ENCODE data around the gene TBC1D22A. TPM values are rescaled to one million over a fixed set of nuclear protein-coding genes. Genes with fewer than 3 reads are reported as not detected.

The TBC1D22A gene
- total RNA-seq, 1 donor from 2014 or later: 23.2 TPM

DNA sequence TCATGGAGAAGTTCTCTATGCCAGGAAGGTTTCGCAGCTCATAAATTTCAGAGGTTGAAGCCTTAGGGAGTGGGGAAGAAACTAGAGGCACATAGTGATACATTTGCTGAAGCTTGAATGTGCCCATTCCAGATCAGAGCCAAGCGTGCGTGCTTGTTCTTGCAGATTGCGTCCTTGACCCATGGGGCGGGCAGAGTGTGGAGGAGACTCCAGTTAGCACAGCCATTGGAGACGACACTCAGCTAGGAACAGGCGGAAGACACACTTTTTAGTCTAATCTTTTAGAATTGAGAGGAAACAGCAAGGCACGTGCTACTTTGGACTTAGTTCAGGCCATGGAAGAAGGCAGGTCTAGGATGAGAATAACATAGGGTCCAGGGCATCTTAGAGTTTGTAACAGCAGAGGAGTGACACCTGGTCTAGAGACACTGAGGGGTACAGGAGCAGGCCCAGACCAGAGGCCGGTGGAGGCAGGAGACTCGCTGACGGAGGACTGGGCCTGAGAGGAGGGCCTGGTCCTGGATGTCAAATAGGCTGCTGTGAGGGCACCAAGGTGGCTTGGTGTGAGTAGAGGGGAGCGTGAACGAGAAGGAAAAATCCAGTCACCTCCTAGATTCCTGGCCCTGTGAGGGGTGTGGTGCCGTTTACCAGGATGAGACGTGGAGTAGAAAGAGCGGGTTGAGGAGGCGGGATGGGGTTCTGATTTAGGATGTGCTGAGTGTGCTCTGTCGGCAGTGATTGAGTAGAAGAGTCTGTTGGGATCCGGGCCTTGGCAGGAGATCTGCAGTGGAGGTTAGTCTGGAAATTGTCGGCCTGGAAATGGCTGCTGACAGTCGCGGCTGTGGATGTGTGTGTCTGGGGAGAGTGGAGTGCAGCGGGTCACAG lies 154.7 kb downstream of the TBC1D22A start:
- Mint-ChIP-seq H3K27me3 (no peaks in the 10 kb centered on the region), H3K4me1 (ENCODE audit: low read depth) (peaks cover 2% of the 10 kb centered on the region), H3K27ac (peak overlapping the region; percentile 54), H3K4me3 (ENCODE audit: low read depth) (no peak overlapping the region), H3K9me3 (ENCODE audit: low read depth) (peaks cover 10% of the 10 kb centered on the region), H3K36me3 (ENCODE audit: insufficient read depth) (peaks cover 13% of the 10 kb centered on the region)
- DNase-seq (ENCODE audit: low spot score, unreplicated experiment): no peak
- TF ChIP-seq CTCF (IDR thresholded peaks at IDR 0.05; ENCODE audit: unreplicated experiment): no peak

DNA sequence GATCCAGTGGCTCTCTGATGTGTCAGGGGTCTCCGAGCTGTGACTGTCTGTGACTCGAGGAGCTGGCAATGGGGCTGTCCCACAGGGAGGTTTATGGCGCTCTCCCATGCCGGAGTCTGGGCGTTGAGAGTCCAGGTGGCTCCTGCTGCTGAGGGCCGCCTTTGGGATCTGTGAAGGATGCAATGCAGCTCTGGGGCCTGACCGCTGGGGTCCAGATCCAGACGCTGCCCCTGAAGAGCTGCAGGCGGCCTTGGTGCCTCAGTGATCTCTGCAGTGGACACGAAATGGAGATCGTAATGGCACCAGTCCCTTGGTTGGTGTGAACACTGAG lies 155.3 kb downstream of the TBC1D22A start:
- Mint-ChIP-seq H3K4me3 (ENCODE audit: low read depth) (no peak overlapping the region), H3K27me3 (no peaks in the 10 kb centered on the region), H3K27ac (no peak overlapping the region), H3K9me3 (ENCODE audit: low read depth) (peaks cover 16% of the 10 kb centered on the region), H3K4me1 (ENCODE audit: low read depth) (peaks cover 2% of the 10 kb centered on the region), H3K36me3 (ENCODE audit: insufficient read depth) (peaks cover 15% of the 10 kb centered on the region)
- no peak for TF ChIP-seq CTCF (IDR thresholded peaks at IDR 0.05; ENCODE audit: unreplicated experiment)
- no peak for DNase-seq (ENCODE audit: low spot score, unreplicated experiment)

DNA sequence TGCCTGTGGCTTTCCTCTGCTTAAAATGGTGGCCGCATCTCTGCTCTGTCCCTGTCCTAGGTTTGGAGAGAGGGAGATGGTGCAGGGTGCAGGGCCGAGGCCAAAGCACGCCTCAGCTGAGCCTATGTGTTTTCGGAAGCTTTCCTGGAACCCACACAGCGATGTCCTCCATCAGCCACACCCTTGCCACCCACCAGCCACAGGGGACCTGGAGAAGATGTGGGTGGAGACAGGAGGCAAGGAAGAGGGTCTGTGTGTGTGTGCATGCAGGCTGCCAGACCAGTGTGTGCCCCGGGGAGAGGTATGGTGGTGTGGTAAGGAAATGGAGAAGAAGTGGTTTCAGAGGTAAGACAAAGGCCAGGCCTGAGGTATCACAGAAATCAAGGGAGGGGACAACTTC lies 155.7 kb downstream of the TBC1D22A start:
- Mint-ChIP-seq H3K36me3 (ENCODE audit: insufficient read depth) (peaks cover 16% of the 10 kb centered on the region), H3K27me3 (no peaks in the 10 kb centered on the region), H3K27ac (no peak overlapping the region), H3K4me1 (ENCODE audit: low read depth) (peaks cover 1% of the 10 kb centered on the region), H3K4me3 (ENCODE audit: low read depth) (no peak overlapping the region), H3K9me3 (ENCODE audit: low read depth) (peaks cover 18% of the 10 kb centered on the region)
- TF ChIP-seq CTCF (IDR thresholded peaks at IDR 0.05; ENCODE audit: unreplicated experiment): no peak
- no peak for DNase-seq (ENCODE audit: low spot score, unreplicated experiment)

DNA sequence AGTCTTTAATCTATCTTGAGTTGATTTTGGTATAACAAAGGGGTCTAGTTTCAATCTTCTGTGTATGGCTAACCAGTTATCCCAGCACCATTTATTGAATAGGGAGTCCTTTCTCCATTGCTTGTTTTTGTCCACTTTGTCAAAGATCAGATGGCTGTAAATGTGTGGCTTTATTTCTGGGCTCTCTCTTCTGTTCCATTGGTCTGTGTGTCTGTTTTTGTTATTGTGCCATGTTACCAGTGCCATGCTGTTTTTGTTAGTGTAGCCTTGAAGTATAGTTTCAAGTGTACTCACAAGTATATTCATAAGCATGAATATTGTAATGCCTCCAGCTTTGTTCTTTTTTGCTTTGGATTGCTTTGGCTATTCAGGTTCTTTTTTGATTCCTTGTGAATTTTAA lies 159.6 kb downstream of the TBC1D22A start:
- no peak for DNase-seq (ENCODE audit: low spot score, unreplicated experiment)
- no peaks in the 10 kb centered on the region for H3K27me3 Mint-ChIP-seq
- H3K36me3 Mint-ChIP-seq (ENCODE audit: insufficient read depth): peaks cover 14% of the 10 kb centered on the region
- H3K9me3 Mint-ChIP-seq (ENCODE audit: low read depth): peaks cover 18% of the 10 kb centered on the region
- no peak for TF ChIP-seq CTCF (IDR thresholded peaks at IDR 0.05; ENCODE audit: unreplicated experiment)
- H3K27ac Mint-ChIP-seq: no peak overlapping the region
- no peak overlapping the region for H3K4me3 Mint-ChIP-seq (ENCODE audit: low read depth)
- no peaks in the 10 kb centered on the region for H3K4me1 Mint-ChIP-seq (ENCODE audit: low read depth)

DNA sequence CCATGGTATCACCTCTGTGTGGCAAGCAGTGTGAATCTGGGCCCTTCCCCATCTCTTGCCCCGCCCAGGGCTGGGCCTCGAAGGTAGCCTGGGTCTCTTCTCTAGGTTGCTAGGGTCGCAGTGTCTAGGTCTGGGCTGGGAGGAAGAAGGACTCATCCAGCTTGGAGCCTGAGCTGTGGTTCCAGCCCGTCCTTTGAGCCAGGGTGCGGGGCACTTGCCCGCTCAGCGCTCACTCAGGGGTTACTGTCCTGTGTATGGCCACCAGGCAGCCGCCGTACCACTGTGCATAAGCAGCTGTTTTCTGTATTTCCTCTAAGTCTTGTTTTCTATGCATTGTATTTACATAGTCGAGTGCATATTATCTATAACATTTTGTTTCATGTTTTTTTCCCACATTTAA lies 160.9 kb downstream of the TBC1D22A start:
- Mint-ChIP-seq H3K9me3 (ENCODE audit: low read depth) (peaks cover 18% of the 10 kb centered on the region), H3K27me3 (no peaks in the 10 kb centered on the region), H3K36me3 (ENCODE audit: insufficient read depth) (peaks cover 14% of the 10 kb centered on the region), H3K4me1 (ENCODE audit: low read depth) (no peaks in the 10 kb centered on the region), H3K4me3 (ENCODE audit: low read depth) (no peak overlapping the region), H3K27ac (no peak overlapping the region)
- no peak for DNase-seq (ENCODE audit: low spot score, unreplicated experiment)
- TF ChIP-seq CTCF (IDR thresholded peaks at IDR 0.05; ENCODE audit: unreplicated experiment): no peak

Data from progenitor cell of endocrine pancreas (in vitro differentiated cells).